Smooth muscle cell (in vitro differentiated cells): ENCODE data around the gene KCNQ1. TPM values are rescaled to one million over a fixed set of nuclear protein-coding genes. Genes with fewer than 3 reads are reported as not detected.

ENCODE experiments used
- DNase-seq: peaks from one replicate; lab custom pipeline; 2025; ENCODE audit not compliant: unreplicated experiment; lab: John Stamatoyannopoulos, UW
- H2AFZ ChIP-seq: fragments of 200-600 bp; sonication (generic); 2 replicates; pipeline ENCODE4 v1.6.0; 2016; ENCODE audit warnings: antibody characterized with exemption, low read depth, mild to moderate bottlenecking
- H3F3A ChIP-seq: fragments of 200-600 bp; sonication (generic); 2 replicates; pipeline ENCODE4 v1.6.0; 2017; ENCODE audit warnings: antibody characterized with exemption, low read depth
- H3K27ac ChIP-seq: fragments of 200-600 bp; sonication (generic); 2 replicates; pipeline ENCODE4 v1.5.1; 2016; ENCODE audit warnings: low read depth, mild to moderate bottlenecking
- H3K27me3 ChIP-seq: fragments of 200-600 bp; sonication (generic); 2 replicates; pipeline ENCODE4 v1.6.1; 2016; ENCODE audit warnings: low read depth, mild to moderate bottlenecking
- H3K36me3 ChIP-seq: fragments of 200-600 bp; sonication (generic); 2 replicates; pipeline ENCODE4 v1.5.1; 2016; ENCODE audit warnings: low read depth
- H3K4me1 ChIP-seq: fragments of 200-600 bp; sonication (generic); 2 replicates; pipeline ENCODE4 v1.5.1; 2016; ENCODE audit warnings: low read depth
- H3K4me2 ChIP-seq: fragments of 200-600 bp; sonication (generic); 2 replicates; pipeline ENCODE4 v1.6.0; 2016; ENCODE audit warnings: mild to moderate bottlenecking
- H3K4me3 ChIP-seq: fragments of 200-600 bp; sonication (generic); 2 replicates; pipeline ENCODE4 v1.5.1; 2016; ENCODE audit warnings: mild to moderate bottlenecking
- H3K79me2 ChIP-seq: fragments of 200-600 bp; sonication (generic); 2 replicates; pipeline ENCODE4 v1.6.0; 2016; ENCODE audit warnings: low read depth, mild to moderate bottlenecking
- H3K9ac ChIP-seq: fragments of 200-600 bp; sonication (generic); 2 replicates; pipeline ENCODE4 v1.6.0; 2016; ENCODE audit warnings: low read depth
- H3K9me3 ChIP-seq: fragments of 200-600 bp; sonication (generic); replicated peaks from 2 replicates; pipeline ENCODE4 v1.5.1; 2016; ENCODE audit warnings: low read depth
- H4K20me1 ChIP-seq: fragments of 200-600 bp; sonication (generic); 2 replicates; pipeline ENCODE4 v1.6.0; 2016; ENCODE audit warnings: low read depth
- CTCF ChIP-seq: fragments of 200-600 bp; sonication (generic); IDR thresholded peaks from 2 replicates; pipeline ENCODE4 v1.5.1; 2017; ENCODE audit warnings: borderline replicate concordance, mild to moderate bottlenecking, antibody characterized with exemption; ENCODE audit not compliant: insufficient read depth, poor library complexity, severe bottlenecking
- WGBS: methylation state at CpG from one replicate; pipeline ENCODE4 v1.1.7; 2016; ENCODE audit warnings: low lambda C conversion rate; 5-methylcytosine and 5-hydroxymethylcytosine counted together
- polyA plus RNA-seq: library from polyadenylated mRNA; unstranded; fragments of >200 nt; fragmentation: Nextera tagmentation; extraction: Ambion mirVana; gene quantifications from 2 replicates; pipeline ENCODE4 v1.2.1, GENCODE V29; 2016
- total RNA-seq: library from RNA; depleted of rRNA; stranded (reverse); fragments of >200 nt; gene quantifications from 2 replicates; pipeline ENCODE4 v1.2.3, GENCODE V29; 2014

KCNQ1 gene
- total and polyA plus RNA-seq, 2 experiments from 2014 or later, result 1.3 to 2.3 TPM

- peaks cover 11% of the 10 kb centered on the region for H3K9me3 ChIP-seq
- no peaks in the 10 kb centered on the region for H3K79me2 ChIP-seq
- H2AFZ ChIP-seq, result no peak overlapping the region
- 89% methylated on average over 15 of the region's 15 CpGs for WGBS
- H3K4me1 ChIP-seq, result no peaks in the 10 kb centered on the region
- H3K36me3 ChIP-seq, result no peaks in the 10 kb centered on the region
- H3K4me3 ChIP-seq, result no peak overlapping the region
- TF ChIP-seq CTCF, result no peak
- H3F3A ChIP-seq, result no peaks in the 10 kb centered on the region
- no peak for DNase-seq
- no peaks in the 10 kb centered on the region for H4K20me1 ChIP-seq
- H3K27ac ChIP-seq, result no peak overlapping the region
- H3K27me3 ChIP-seq, result no peaks in the 10 kb centered on the region
- H3K9ac ChIP-seq, result no peak overlapping the region
- H3K4me2 ChIP-seq, result no peak overlapping the region
Measured at GRCh38 chr11:2593393-2593950, 148.7 kb downstream of the KCNQ1 start.

GRCh38 chr11:2594267-2594666 lies 149.5 kb downstream of the KCNQ1 start:
- no peaks in the 10 kb centered on the region for H3K4me1 ChIP-seq
- H2AFZ ChIP-seq, result no peak overlapping the region
- H3K79me2 ChIP-seq, result no peaks in the 10 kb centered on the region
- no peak for TF ChIP-seq CTCF
- no peaks in the 10 kb centered on the region for H3K36me3 ChIP-seq
- no peak overlapping the region for H3K4me2 ChIP-seq
- no peak for DNase-seq
- WGBS, result 95% methylated on average over 1 of the region's 1 CpG
- no peaks in the 10 kb centered on the region for H3F3A ChIP-seq
- H4K20me1 ChIP-seq, result no peaks in the 10 kb centered on the region
- H3K9me3 ChIP-seq, result peaks cover 12% of the 10 kb centered on the region
- H3K27me3 ChIP-seq, result no peaks in the 10 kb centered on the region
- H3K4me3 ChIP-seq, result no peak overlapping the region
- no peak overlapping the region for H3K9ac ChIP-seq
- H3K27ac ChIP-seq, result no peak overlapping the region

GRCh38 chr11:2595204-2595603 lies 150.4 kb downstream of the KCNQ1 start:
- WGBS, result 84% methylated on average over 3 of the region's 3 CpGs
- no peak for DNase-seq

More at GRCh38 chr11:2595204-2595603, 150.4 kb downstream of the KCNQ1 start:
- no peaks in the 10 kb centered on the region for H3K79me2 ChIP-seq
- H3K4me3 ChIP-seq, result no peak overlapping the region
- no peaks in the 10 kb centered on the region for H3K27me3 ChIP-seq
- no peaks in the 10 kb centered on the region for H4K20me1 ChIP-seq
- H3F3A ChIP-seq, result no peaks in the 10 kb centered on the region
- H3K4me1 ChIP-seq, result no peaks in the 10 kb centered on the region
- peaks cover 12% of the 10 kb centered on the region for H3K9me3 ChIP-seq
- no peaks in the 10 kb centered on the region for H3K36me3 ChIP-seq
- H3K9ac ChIP-seq, result no peak overlapping the region
- H2AFZ ChIP-seq, result no peak overlapping the region
- no peak for TF ChIP-seq CTCF
- H3K27ac ChIP-seq, result no peak overlapping the region
- H3K4me2 ChIP-seq, result no peak overlapping the region
